Activated T-helper 2 cell treated with anti-CD3 and anti-CD28 coated beads, Interferon-gamma antibody, Interleukin-2, Interleukin-4, amounts not matched to agents 10 μg/mL and 5 μg/mL and 100 μg/mL, durations not matched to agents 14 hours and 24 hours and 36 hours (primary cell): ENCODE measurements around the gene MYO3A. TPM values are rescaled to one million over a fixed set of nuclear protein-coding genes. Genes with fewer than 3 reads are reported as not detected.
"Not testable (repeated sequence)": the region's sequence is repeated elsewhere in the genome, so short reads cannot be mapped to it uniquely, and the experiment has no call there.

Experiments used
- DNase-seq: peaks from one replicate; pipeline ENCODE4 v3.0.0; 2021; ENCODE audit warnings: low spot score
- H3K27ac Mint-ChIP-seq: one replicate; pipeline ENCODE4 v1.8.0; 2021; ENCODE audit warnings: mixed read lengths
- H3K27me3 Mint-ChIP-seq: one replicate; pipeline ENCODE4 v1.8.0; 2021; ENCODE audit warnings: low read depth, mixed read lengths
- H3K36me3 Mint-ChIP-seq: one replicate; pipeline ENCODE4 v1.8.0; 2021; ENCODE audit warnings: low read depth, mixed read lengths
- H3K4me1 Mint-ChIP-seq: one replicate; pipeline ENCODE4 v1.8.0; 2021; ENCODE audit warnings: low read depth, mixed read lengths
- H3K4me3 Mint-ChIP-seq: one replicate; pipeline ENCODE4 v1.8.0; 2021; ENCODE audit warnings: low read depth, mild to moderate bottlenecking, moderate library complexity, mixed read lengths
- H3K9me3 Mint-ChIP-seq: one replicate; pipeline ENCODE4 v1.8.0; 2021; ENCODE audit warnings: mixed read lengths
- intact Hi-C: fragments of 100-400 bp; cut with micrococcal nuclease; formaldehyde crosslinking; loops from one replicate; pipeline ENCODE4 v1.15.1; 2023
- total RNA-seq: library from RNA; stranded (reverse); gene quantifications from 2 replicates; pipeline ENCODE4 v1.2.3, GENCODE V29; 2022

The MYO3A gene
- total RNA-seq, 1 donor from 2014 or later: not detected

DNA sequence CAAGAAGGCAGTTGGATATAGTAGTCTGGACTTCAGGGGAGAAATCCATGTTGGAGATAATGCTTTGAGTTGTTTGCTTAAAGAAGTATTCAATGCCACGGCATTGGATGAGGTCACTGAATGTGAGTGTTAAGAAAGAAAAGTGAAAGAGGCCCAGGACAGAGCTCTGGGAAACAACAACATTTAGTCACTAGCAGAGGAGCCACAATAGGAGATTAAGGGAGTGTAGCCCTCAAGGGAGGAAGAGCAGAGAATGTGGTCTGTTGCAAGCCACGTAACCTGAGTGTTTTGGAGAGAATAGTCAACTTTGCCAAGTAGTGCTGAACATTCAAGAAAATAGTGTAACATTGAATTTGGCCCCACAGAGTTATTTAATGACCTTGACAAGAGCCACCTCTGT lies 114.7 kb downstream of the MYO3A start:
- Mint-ChIP-seq H3K4me1 (no peaks in the 10 kb centered on the region), H3K27me3 (no peaks in the 10 kb centered on the region), H3K36me3 (no peaks in the 10 kb centered on the region), H3K9me3 (no peaks in the 10 kb centered on the region), H3K27ac (no peak overlapping the region), H3K4me3 (no peak overlapping the region)
- intact Hi-C loops: no loop called here
- no peak for DNase-seq

DNA sequence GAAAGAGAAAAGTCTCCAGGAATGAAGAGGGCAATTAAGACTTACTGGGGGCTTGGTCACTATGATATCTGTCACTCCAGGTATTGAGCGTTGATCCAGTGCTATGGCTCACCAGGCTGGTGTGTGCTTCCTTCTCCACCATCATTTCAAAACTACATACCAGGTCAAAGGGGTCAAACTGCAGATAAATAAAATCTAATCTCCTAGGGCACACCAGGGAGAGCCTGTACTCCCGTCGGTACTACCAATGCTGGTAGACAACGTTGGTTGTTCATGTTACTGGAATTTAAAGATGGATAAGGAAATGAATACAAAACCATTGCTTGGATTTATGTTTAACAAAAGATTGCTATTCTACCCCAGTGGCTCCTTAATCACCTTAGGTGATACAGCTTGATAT lies 118.3 kb downstream of the MYO3A start:
- intact Hi-C loops: no loop called here
- Mint-ChIP-seq H3K36me3 (no peaks in the 10 kb centered on the region), H3K4me1 (no peaks in the 10 kb centered on the region), H3K27me3 (no peaks in the 10 kb centered on the region), H3K9me3 (no peaks in the 10 kb centered on the region), H3K27ac (no peak overlapping the region), H3K4me3 (no peak overlapping the region)
- no peak for DNase-seq

DNA sequence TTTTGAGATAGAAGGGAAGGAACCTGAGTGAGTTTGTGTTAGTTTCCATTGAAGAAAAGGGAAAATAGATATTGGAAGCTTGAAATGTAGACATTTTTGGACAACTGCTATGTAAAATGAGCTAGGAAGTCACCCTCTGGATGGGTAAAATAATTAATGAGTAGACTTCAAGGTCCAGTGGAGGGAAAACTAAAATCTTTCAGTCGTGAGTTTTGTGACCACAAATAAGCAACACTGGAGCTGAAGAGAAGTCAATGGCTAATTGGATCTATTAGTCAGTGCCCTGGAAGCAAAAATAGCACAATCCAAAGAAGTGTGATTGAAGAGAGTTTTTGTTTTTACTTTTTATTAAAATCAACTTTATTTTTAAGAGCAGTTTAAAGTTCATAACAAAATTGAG lies 123.4 kb downstream of the MYO3A start:
- Mint-ChIP-seq H3K9me3 (no peaks in the 10 kb centered on the region), H3K27ac (no peak overlapping the region), H3K36me3 (no peaks in the 10 kb centered on the region), H3K4me3 (no peak overlapping the region), H3K27me3 (no peaks in the 10 kb centered on the region), H3K4me1 (no peaks in the 10 kb centered on the region)
- intact Hi-C loops: no loop called here
- no peak for DNase-seq

DNA sequence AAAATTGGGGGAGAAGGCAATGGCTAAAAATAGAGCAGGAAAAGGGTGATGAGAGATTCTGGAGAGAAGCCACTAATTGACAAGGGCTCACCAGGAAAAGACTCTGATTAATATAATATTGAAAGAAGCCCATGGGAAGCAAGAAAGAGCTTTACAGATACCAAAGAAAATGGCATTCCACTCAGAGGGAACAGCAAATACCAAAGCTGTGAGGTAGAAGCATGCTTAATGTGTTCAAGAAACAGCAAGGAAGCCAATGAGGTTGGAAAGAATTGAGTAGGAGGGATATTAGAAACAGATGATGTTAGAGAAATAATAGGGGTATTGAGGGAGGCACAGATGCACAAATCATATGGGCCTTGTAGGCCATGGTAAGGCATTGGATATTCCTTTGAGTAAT lies 130.1 kb downstream of the MYO3A start:
- Mint-ChIP-seq H3K36me3 (no peaks in the 10 kb centered on the region), H3K9me3 (no peaks in the 10 kb centered on the region), H3K4me1 (no peaks in the 10 kb centered on the region), H3K4me3 (no peak overlapping the region), H3K27me3 (peaks cover 1% of the 10 kb centered on the region), H3K27ac (no peak overlapping the region)
- intact Hi-C loops: no loop called here
- no peak for DNase-seq

DNA sequence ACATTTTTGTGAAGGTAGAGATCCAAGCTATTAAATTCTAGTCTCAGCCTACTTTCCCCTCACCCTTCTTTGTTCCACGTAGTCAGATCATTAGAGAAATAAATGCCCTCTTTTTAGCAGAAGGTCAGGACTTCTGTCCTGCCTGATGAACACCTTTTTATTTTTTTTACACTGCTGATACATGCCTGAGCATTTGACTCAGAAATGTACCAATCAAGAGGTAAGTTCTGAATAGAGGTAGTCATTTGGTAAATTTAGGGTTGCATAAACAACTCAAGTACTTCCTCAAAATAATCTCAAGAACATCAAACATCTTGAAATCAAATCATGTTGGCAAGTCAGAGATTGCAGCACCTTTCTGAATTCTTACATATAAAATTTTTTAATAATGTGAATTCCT lies 133.7 kb downstream of the MYO3A start:
- no peak overlapping the region for H3K27ac Mint-ChIP-seq
- no peaks in the 10 kb centered on the region for H3K9me3 Mint-ChIP-seq
- intact Hi-C loops: no loop called here

DNA sequence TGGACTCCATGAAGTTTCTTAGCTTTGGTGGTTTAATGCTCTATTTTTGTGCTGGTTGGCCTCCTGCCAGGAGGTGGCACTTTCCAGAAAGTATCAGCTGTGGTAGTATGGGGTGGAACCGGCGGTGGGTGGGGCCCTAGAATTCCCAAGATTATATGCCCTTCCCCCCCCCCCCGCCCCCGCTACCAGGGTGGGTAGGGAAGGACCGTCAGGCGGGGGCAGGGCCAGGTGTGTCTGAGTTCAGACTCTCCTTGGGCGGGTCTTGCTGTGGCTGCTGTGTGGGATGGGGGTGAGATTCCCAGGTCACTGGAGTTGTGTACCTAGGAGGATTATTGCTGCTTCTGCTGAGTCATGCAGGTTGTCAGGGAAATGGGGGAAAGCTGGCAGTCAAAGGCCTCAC lies 146.9 kb downstream of the MYO3A start:
- H3K4me3 Mint-ChIP-seq, DNase-seq, H3K36me3 Mint-ChIP-seq, intact Hi-C loops, H3K9me3 Mint-ChIP-seq, H3K27me3 Mint-ChIP-seq, H3K4me1 Mint-ChIP-seq, H3K27ac Mint-ChIP-seq: not testable (repeated sequence)

More for the DNA sequence above, 133.7 kb downstream of the MYO3A start:
- DNase-seq: no peak
- H3K4me3 Mint-ChIP-seq: no peak overlapping the region
- peaks cover 1% of the 10 kb centered on the region for H3K27me3 Mint-ChIP-seq
- H3K4me1 Mint-ChIP-seq: no peaks in the 10 kb centered on the region
- H3K36me3 Mint-ChIP-seq: no peaks in the 10 kb centered on the region

DNA sequence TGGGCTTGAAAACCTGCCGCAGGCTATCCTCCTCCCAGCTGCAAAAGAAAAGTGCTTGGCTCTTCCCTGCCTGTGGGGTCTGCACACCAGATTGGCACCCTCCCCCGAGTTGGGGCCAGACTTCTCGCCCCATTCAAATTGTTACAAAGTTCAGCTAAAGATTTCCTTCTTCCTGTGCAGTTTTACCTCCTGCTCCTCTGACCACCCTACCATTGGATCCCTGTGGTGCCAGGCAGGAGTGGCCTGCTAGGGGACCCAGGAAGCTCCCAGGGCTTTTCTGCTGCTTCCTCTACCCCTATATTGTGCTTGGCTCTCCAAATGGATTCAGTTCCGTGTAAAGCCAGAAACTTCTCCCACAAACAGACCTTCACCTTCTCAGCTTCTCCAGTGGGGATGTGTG lies 147.4 kb downstream of the MYO3A start:
- H3K9me3 Mint-ChIP-seq: no peaks in the 10 kb centered on the region
- H3K4me1 Mint-ChIP-seq: no peaks in the 10 kb centered on the region

DNA sequence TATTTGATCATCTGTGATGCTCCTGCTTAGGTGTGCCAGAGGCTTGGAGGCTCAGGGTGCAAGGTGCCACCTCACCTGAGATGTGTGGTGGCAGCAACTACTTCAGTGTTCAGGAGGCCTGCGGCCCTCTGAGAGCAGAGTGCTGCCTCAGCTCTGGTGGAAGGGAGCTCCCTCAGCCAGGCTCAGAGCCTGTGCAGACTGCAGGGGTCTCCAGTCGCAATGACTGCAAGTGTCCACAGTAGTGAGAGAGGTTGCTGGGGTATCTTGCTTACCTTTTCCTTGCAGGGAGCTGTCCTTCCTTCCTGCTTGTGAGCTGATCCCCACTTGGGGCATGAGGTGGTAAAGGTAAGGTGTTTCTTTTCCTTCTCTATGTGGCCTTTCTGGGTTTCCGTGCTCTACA lies 151.5 kb downstream of the MYO3A start:
- DNase-seq: no peak
- H3K27ac Mint-ChIP-seq: no peak overlapping the region
- H3K4me3 Mint-ChIP-seq: no peak overlapping the region
- no peaks in the 10 kb centered on the region for H3K27me3 Mint-ChIP-seq
- no peaks in the 10 kb centered on the region for H3K9me3 Mint-ChIP-seq
- no peaks in the 10 kb centered on the region for H3K36me3 Mint-ChIP-seq
- H3K4me1 Mint-ChIP-seq: no peaks in the 10 kb centered on the region
- intact Hi-C loops: no loop called here

More for the DNA sequence above, 147.4 kb downstream of the MYO3A start:
- Mint-ChIP-seq H3K27ac (no peak overlapping the region), H3K27me3 (no peaks in the 10 kb centered on the region), H3K36me3 (no peaks in the 10 kb centered on the region), H3K4me3 (no peak overlapping the region)
- intact Hi-C loops: no loop called here
- no peak for DNase-seq

DNA sequence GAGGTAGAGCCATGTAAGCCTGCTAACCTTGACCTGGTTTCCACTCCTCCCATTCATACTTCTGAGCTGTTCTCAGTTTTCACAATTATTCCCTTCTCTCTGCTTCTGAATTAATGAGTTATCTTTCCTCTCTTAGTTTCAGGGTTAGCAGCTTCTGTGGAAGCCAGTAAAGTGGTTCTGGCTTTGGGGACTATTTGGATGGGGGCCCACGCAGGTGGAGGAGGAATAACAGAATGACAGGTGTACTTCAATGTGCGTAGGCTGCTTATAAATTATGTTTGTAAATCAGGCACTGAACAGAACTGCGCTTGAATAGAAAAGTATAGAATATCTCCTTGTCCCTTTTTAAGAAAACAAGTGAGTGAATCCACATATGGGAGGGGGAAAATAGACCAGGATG lies 153.6 kb downstream of the MYO3A start:
- Mint-ChIP-seq H3K27me3 (no peaks in the 10 kb centered on the region), H3K36me3 (no peaks in the 10 kb centered on the region), H3K27ac (no peak overlapping the region), H3K4me1 (no peaks in the 10 kb centered on the region), H3K9me3 (no peaks in the 10 kb centered on the region), H3K4me3 (no peak overlapping the region)
- no peak for DNase-seq
- intact Hi-C loops: no loop called here

DNA sequence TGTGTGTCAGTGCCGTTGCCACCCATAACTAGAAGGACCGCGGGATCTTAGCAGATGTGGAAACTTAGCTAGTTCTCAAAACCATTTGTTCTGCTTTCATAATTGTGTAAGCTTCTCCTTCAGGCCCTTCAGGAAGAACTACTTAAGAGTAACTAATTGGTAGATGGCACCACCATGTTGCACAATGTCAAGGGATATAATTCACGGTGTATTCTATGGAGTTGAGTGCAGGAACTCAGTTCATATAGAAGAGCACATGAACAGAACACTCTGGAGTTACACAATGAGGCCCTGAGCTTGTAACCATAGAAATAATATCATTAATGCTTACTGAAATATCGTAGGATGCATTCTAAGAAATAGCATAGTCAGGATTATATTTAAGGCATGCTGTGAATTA lies 156.0 kb downstream of the MYO3A start:
- H3K36me3 Mint-ChIP-seq: no peaks in the 10 kb centered on the region
- no peak overlapping the region for H3K4me3 Mint-ChIP-seq

DNA sequence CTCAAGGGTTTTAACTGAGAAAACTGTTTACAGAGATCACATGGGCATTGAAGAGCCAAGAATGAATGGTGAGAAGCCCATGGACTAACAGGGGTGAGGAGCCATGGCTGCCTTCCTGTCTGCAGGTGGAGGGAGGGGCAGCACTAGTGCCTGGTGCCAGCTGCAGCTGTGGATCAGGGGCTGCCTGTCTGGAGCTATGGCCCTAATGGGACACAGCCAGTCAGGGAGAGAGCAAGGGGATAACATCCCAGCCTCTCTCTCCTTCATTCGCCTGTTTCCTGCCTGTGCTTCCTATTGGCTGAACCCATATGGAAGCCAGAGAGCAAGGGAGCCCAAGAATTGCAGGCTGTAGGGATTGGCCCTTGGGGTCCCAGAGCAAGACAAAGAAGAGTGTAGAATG lies 156.7 kb downstream of the MYO3A start:
- no peaks in the 10 kb centered on the region for H3K4me1 Mint-ChIP-seq
- no peak for DNase-seq
- H3K27me3 Mint-ChIP-seq: no peaks in the 10 kb centered on the region
- H3K9me3 Mint-ChIP-seq: no peaks in the 10 kb centered on the region
- intact Hi-C loops: no loop called here
- H3K27ac Mint-ChIP-seq: no peak overlapping the region
- H3K36me3 Mint-ChIP-seq: no peaks in the 10 kb centered on the region
- H3K4me3 Mint-ChIP-seq: no peak overlapping the region

More for the DNA sequence above, 156.0 kb downstream of the MYO3A start:
- no peak for DNase-seq
- H3K9me3 Mint-ChIP-seq: no peaks in the 10 kb centered on the region
- H3K27ac Mint-ChIP-seq: no peak overlapping the region
- no peaks in the 10 kb centered on the region for H3K4me1 Mint-ChIP-seq
- no peaks in the 10 kb centered on the region for H3K27me3 Mint-ChIP-seq
- intact Hi-C loops: no loop called here

DNA sequence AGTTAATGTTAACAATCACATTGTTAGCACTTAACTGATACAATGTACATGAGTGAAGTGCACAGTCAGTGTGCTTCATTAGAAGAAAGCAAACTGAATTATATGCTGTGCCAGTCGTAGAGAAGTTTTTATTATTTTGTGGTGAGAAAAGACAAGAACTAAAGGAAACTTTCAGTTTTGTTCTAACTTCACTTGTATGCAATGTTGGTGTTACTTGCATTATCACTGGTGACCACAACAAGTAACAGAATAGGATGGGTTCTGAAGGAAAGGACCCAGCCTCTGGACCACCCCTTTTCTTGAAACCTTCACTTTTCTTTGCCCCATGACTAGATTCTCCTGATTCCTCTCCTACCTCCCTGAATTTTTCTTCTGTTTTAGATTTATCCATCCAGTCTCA lies 159.2 kb downstream of the MYO3A start:
- no peaks in the 10 kb centered on the region for H3K36me3 Mint-ChIP-seq

DNA sequence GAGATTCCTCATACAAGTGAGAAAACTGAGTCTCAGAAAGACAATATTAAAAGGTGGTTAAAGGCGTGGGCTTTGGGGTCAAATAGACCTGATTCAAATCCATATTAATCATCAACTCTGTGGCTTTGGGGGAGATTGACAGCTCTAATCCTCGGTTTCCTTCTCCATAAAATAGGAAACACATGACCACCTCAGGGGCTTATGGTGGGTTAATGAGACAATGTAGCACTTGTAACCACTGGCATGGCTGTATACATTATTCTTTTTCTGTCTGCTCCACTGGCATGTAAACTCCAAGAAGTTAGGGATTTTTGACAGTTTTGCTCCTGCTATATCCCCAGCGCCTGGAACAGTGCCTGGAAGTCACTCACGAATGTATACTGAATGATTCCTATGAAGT lies 161.8 kb downstream of the MYO3A start:
- no peak for DNase-seq
- Mint-ChIP-seq H3K36me3 (no peaks in the 10 kb centered on the region), H3K4me1 (no peaks in the 10 kb centered on the region), H3K27me3 (no peaks in the 10 kb centered on the region), H3K9me3 (no peaks in the 10 kb centered on the region), H3K27ac (no peak overlapping the region), H3K4me3 (no peak overlapping the region)
- intact Hi-C loops: no loop called here

More for the DNA sequence above, 159.2 kb downstream of the MYO3A start:
- DNase-seq: no peak
- no peak overlapping the region for H3K27ac Mint-ChIP-seq
- no peaks in the 10 kb centered on the region for H3K9me3 Mint-ChIP-seq
- intact Hi-C loops: no loop called here
- no peaks in the 10 kb centered on the region for H3K27me3 Mint-ChIP-seq
- H3K4me1 Mint-ChIP-seq: no peaks in the 10 kb centered on the region
- no peak overlapping the region for H3K4me3 Mint-ChIP-seq

DNA sequence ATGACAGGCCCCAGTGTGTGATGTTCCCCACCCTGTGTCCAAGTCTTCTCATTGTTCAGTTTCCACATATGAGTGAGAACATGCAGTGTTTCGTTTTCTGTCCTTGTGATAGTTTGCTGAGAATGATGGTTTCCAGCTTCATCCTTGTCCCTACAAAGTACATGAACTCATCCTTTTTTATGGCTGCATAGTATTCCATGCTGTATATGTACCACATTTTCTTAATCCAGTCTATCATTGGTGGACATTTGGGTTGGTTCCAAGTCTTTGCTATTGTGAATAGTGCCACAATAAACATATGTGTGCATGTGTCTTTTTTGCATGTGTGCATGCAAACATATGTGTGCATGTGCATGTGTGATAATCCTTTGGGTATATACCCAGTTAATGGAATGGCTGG lies 163.5 kb downstream of the MYO3A start:
- H3K9me3 Mint-ChIP-seq: not testable (repeated sequence)

More for the DNA sequence above, 163.5 kb downstream of the MYO3A start:
- DNase-seq, H3K4me3 Mint-ChIP-seq, H3K4me1 Mint-ChIP-seq, intact Hi-C loops, H3K36me3 Mint-ChIP-seq, H3K27me3 Mint-ChIP-seq, H3K27ac Mint-ChIP-seq: not testable (repeated sequence)
